ENCODE results near the gene CAMK2N2. TPM values are rescaled to one million over a fixed set of nuclear protein-coding genes. Genes with fewer than 3 reads are reported as not detected.

Gene CAMK2N2
- total RNA-seq, 1 donor from 2014 or later, result 1.4 TPM

DNA sequence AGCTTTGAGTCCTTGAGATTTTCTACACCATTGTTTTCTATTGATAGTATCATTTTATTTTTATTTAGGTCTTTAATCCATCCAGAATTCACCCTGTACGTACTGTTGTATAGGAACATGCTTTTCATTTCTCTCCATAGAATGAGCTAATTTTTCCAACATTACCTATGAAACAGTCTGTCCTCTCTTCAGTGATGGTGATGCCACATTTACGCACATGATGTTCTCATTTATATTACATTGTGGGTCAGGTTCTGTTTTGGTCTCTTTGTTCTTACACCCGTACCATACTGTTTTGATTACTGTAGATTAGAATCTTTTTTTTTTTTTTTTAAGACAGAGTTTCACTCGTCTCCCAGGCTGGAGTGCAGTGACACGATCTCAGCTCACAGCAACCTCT, 49.6 kb downstream of the CAMK2N2 start:
- no peak for DNase-seq (ENCODE audit: low spot score, unreplicated experiment)
- TF ChIP-seq, protein P1, sequence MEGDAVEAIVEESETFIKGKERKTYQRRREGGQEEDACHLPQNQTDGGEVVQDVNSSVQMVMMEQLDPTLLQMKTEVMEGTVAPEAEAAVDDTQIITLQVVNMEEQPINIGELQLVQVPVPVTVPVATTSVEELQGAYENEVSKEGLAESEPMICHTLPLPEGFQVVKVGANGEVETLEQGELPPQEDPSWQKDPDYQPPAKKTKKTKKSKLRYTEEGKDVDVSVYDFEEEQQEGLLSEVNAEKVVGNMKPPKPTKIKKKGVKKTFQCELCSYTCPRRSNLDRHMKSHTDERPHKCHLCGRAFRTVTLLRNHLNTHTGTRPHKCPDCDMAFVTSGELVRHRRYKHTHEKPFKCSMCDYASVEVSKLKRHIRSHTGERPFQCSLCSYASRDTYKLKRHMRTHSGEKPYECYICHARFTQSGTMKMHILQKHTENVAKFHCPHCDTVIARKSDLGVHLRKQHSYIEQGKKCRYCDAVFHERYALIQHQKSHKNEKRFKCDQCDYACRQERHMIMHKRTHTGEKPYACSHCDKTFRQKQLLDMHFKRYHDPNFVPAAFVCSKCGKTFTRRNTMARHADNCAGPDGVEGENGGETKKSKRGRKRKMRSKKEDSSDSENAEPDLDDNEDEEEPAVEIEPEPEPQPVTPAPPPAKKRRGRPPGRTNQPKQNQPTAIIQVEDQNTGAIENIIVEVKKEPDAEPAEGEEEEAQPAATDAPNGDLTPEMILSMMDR (IDR thresholded peaks at IDR 0.05; ENCODE audit: unreplicated experiment), result no peak
- Mint-ChIP-seq H3K4me3 (ENCODE audit: low read depth) (no peak overlapping the region), H3K9me3 (ENCODE audit: low read depth) (no peaks in the 10 kb centered on the region), H3K4me1 (ENCODE audit: low read depth) (no peaks in the 10 kb centered on the region), H3K36me3 (ENCODE audit: insufficient read depth) (no peaks in the 10 kb centered on the region), H3K27ac (no peak overlapping the region), H3K27me3 (peaks cover 14% of the 10 kb centered on the region)

DNA sequence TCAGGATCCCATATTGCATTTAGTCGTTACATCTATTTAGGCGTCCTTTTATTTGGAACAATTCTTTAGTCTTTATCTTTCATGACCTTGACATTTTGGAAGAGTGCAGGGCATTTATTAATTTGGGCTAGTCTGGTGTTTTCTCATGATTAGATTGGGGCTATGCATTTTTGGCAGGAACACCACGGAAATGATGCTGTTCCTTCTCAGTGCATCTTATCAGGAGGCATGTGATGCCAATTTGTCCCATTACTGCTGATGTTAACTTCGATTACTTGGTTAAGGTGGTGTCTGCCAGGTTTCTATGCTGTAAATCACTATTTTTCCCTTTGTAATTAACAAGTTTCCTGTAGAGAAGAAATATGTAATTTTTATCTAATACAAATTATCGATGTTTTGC, 50.1 kb downstream of the CAMK2N2 start:
- no peak overlapping the region for H3K4me3 Mint-ChIP-seq (ENCODE audit: low read depth)
- H3K9me3 Mint-ChIP-seq (ENCODE audit: low read depth), result no peaks in the 10 kb centered on the region
- H3K27ac Mint-ChIP-seq, result no peak overlapping the region
- no peak for DNase-seq (ENCODE audit: low spot score, unreplicated experiment)
- TF ChIP-seq, protein P1 (IDR thresholded peaks at IDR 0.05; ENCODE audit: unreplicated experiment), result no peak
- H3K36me3 Mint-ChIP-seq (ENCODE audit: insufficient read depth), result no peaks in the 10 kb centered on the region
- H3K4me1 Mint-ChIP-seq (ENCODE audit: low read depth), result no peaks in the 10 kb centered on the region
- peaks cover 18% of the 10 kb centered on the region for H3K27me3 Mint-ChIP-seq

Small RNA genes lying within 50 kb of the gene (microRNA-seq; reads per million reads assigned to microRNA genes)
- 164 reads per million, percentile 61 among the genes with 10 or more reads in this experiment for gene MIR1224 (ENCODE audit: borderline number of aligned reads, unreplicated experiment)

Other genes starting within 250 kb of the CAMK2N2 start
- 109 and 111 TPM in 2 replicates for gene ABCC5, start 243.7 kb downstream of the CAMK2N2 start, total RNA-seq
- not detected in 2 replicates for gene HTR3D, start 229.8 kb downstream of the CAMK2N2 start, total RNA-seq
- gene HTR3C, start 208.5 kb downstream of the CAMK2N2 start, total RNA-seq, result not detected in 2 replicates
- not detected in 2 replicates for gene HTR3E, start 164.5 kb downstream of the CAMK2N2 start, total RNA-seq
- 45.4 and 45.7 TPM in 2 replicates for gene EIF2B5, start 126.2 kb downstream of the CAMK2N2 start, total RNA-seq
- 112 and 118 TPM in 2 replicates for gene DVL3, start 106.2 kb downstream of the CAMK2N2 start, total RNA-seq
- gene AP2M1, start 86.7 kb downstream of the CAMK2N2 start, total RNA-seq, result 213 and 223 TPM in 2 replicates
- 60.8 and 65.9 TPM in 2 replicates for gene ABCF3, start 75.4 kb downstream of the CAMK2N2 start, total RNA-seq
- gene VWA5B2, start 32.0 kb downstream of the CAMK2N2 start, total RNA-seq, result 67.9 and 71.5 TPM in 2 replicates
- 34.5 and 35.3 TPM in 2 replicates for gene ALG3, start 12.6 kb downstream of the CAMK2N2 start, total RNA-seq
- 3.9 and 4.5 TPM in 2 replicates for gene EEF1AKMT4, start 11.9 kb downstream of the CAMK2N2 start, total RNA-seq
- gene ECE2, start 14.5 kb upstream of the CAMK2N2 start, total RNA-seq, result not detected in 2 replicates
- 259 and 269 TPM in 2 replicates for gene PSMD2, start 37.7 kb upstream of the CAMK2N2 start, total RNA-seq
- 333 and 341 TPM in 2 replicates for gene EIF4G1, start 53.1 kb upstream of the CAMK2N2 start, total RNA-seq
- 15.4 and 17.3 TPM in 2 replicates for gene FAM131A, start 76.0 kb upstream of the CAMK2N2 start, total RNA-seq
- gene CLCN2, start 100.1 kb upstream of the CAMK2N2 start, total RNA-seq, result 21.9 and 22.4 TPM in 2 replicates
- 89.3 and 90.5 TPM in 2 replicates for gene POLR2H, start 100.2 kb upstream of the CAMK2N2 start, total RNA-seq
- gene THPO, start 116.7 kb upstream of the CAMK2N2 start, total RNA-seq, result 6.2 and 7.1 TPM in 2 replicates
- gene CHRD, start 118.5 kb upstream of the CAMK2N2 start, total RNA-seq, result 10.2 and 13.0 TPM in 2 replicates

Measured in progenitor cell of endocrine pancreas (in vitro differentiated cells).